HepG2 (cell line): ENCODE data around the gene KAT6B. TPM values are rescaled to one million over a fixed set of nuclear protein-coding genes. Genes with fewer than 3 reads are reported as not detected.

Experiments
- ATAC-seq: fragments of 200-7000 bp; cut with Tn5 transposase; 3 replicates; pipeline ENCODE4 v1.9.1; 2020; ENCODE audit warnings: mild to moderate bottlenecking, moderate library complexity
- BruUV-seq: library from RNA; stranded (reverse); fragments of 400-500 nt; replicated peaks from 2 replicates; lab custom pipeline; 2021; lab: Mats Ljungman, UMichigan
- CTCF ChIA-PET: fragments of 300-600 bp; formaldehyde crosslinking; extraction: SDS; loops from one replicate; lab custom pipeline; 2021; ENCODE audit warnings: low total read pairs, inconsistent platforms, low intra/inter-chr PET ratio; lab: Yijun Ruan, JAX
- POLR2A ChIA-PET: fragments of 350-600 bp; sonication (Branson Sonifier 250); formaldehyde crosslinking; loops from one replicate; lab custom pipeline; 2020; ENCODE audit warnings: antibody characterized with exemption, inconsistent platforms; lab: Yijun Ruan, JAX
- DNase-seq: peaks from one replicate; pipeline ENCODE4 v3.0.0-alpha.2; 2015; ENCODE audit warnings: low spot score
- FAIRE-seq: peaks from 3 replicates; lab custom pipeline; 2011; peaks lifted over from hg19 to GRCh38; lab: Jason Lieb, UNC
- H2AFZ ChIP-seq: one replicate; pipeline ENCODE4 v1.6.1; 2011; ENCODE audit warnings: low read length, inconsistent platforms
- H3K27ac ChIP-seq: fragments of 300-600 bp; 3 replicates; pipeline ENCODE4 v1.8.0; 2011; ENCODE audit warnings: mixed run types, mild to moderate bottlenecking, mixed read lengths, low read length, inconsistent platforms; ENCODE audit not compliant: insufficient read depth; ENCODE audit errors: extremely low read length
- H3K27me3 ChIP-seq, 2 experiments: fragments of 200-600 bp in 1 of 2; 2 replicates in 1 of 2; 3 replicates in 1 of 2; pipeline versions ENCODE4 v1.6.0 to v1.8.0; 2011; ENCODE audit warnings: low read length in 2 of 2, mild to moderate bottlenecking in 2 of 2, moderate library complexity in 2 of 2, inconsistent platforms in 1 of 2; ENCODE audit not compliant: insufficient read depth in 2 of 2, control insufficient read depth in 1 of 2
- H3K36me3 ChIP-seq, 2 experiments: fragments of 200-600 bp in 1 of 2; replicated peaks in 1 of 2; 2 replicates in 1 of 2; 3 replicates in 1 of 2; pipeline versions ENCODE4 v1.5.1 to v1.8.0; 2011; ENCODE audit warnings: low read length in 2 of 2, inconsistent platforms in 1 of 2; ENCODE audit not compliant: insufficient read depth in 2 of 2, control insufficient read depth in 1 of 2
- H3K4me1 ChIP-seq: 2 replicates; pipeline ENCODE4 v1.5.1; 2012; ENCODE audit warnings: low read length, inconsistent platforms; ENCODE audit not compliant: insufficient read depth
- H3K4me2 ChIP-seq: 2 replicates; pipeline ENCODE4 v1.6.0; 2011; ENCODE audit warnings: low read depth, low read length, inconsistent platforms
- H3K4me3 ChIP-seq, 3 experiments: fragments of 200-600 bp in 1 of 3; sonication (generic), shearing (Covaris generic) in 1 of 3; replicated peaks in 1 of 3; 2 replicates each; pipeline ENCODE4 v1.5.1; 2011 to 2016; ENCODE audit warnings: low read length in 3 of 3, inconsistent platforms in 2 of 3, low read depth in 2 of 3, mild to moderate bottlenecking in 2 of 3, control low read depth in 1 of 3, mixed read lengths in 1 of 3; ENCODE audit not compliant: insufficient read depth in 1 of 3
- H3K79me2 ChIP-seq: one replicate; pipeline ENCODE4 v1.6.1; 2011; ENCODE audit warnings: low read length, inconsistent platforms; ENCODE audit not compliant: insufficient read depth
- H3K9ac ChIP-seq: 2 replicates; pipeline ENCODE4 v1.6.0; 2011; ENCODE audit warnings: mild to moderate bottlenecking, low read depth, low read length, inconsistent platforms; ENCODE audit not compliant: insufficient read depth
- H3K9me3 ChIP-seq: 2 replicates; pipeline ENCODE4 v1.5.1; 2012; ENCODE audit warnings: mild to moderate bottlenecking, low read length
- H4K20me1 ChIP-seq: 2 replicates; pipeline ENCODE4 v1.6.0; 2011; ENCODE audit warnings: inconsistent platforms, mild to moderate bottlenecking, low read length, moderate library complexity; ENCODE audit not compliant: insufficient read depth
- CREM ChIP-seq, 2 experiments: sonication (generic) in 1 of 2; formaldehyde crosslinking in 1 of 2; IDR thresholded peaks; 2 replicates each; pipeline versions ENCODE4 v1.4.0 to v1.6.1; 2016 to 2020; ENCODE audit warnings: antibody characterized with exemption in 1 of 2, mild to moderate bottlenecking in 1 of 2, missing genetic modification reagents in 1 of 2
- DR1 ChIP-seq: sonication (generic); formaldehyde crosslinking; IDR thresholded peaks from 2 replicates; pipeline ENCODE4 v1.8.0; 2021; ENCODE audit warnings: mild to moderate bottlenecking, missing genetic modification reagents, inconsistent platforms
- MYPOP ChIP-seq: sonication (generic); formaldehyde crosslinking; IDR thresholded peaks from 2 replicates; pipeline ENCODE4 v1.8.1; 2023; ENCODE audit warnings: mild to moderate bottlenecking, moderate library complexity, missing genetic modification reagents
- PCBP2 ChIP-seq: fragments of 200-400 bp; formaldehyde crosslinking; optimal IDR thresholded peaks from 2 replicates; pipeline ENCODE3; 2018; ENCODE audit warnings: low read length, low read depth; ENCODE audit not compliant: poor library complexity, severe bottlenecking
- RARA ChIP-seq: IDR thresholded peaks from 2 replicates; pipeline ENCODE4 v1.6.1; 2016; ENCODE audit warnings: missing genetic modification reagents, missing compliant biosample characterization
- RELA ChIP-seq: sonication (generic); formaldehyde crosslinking; IDR thresholded peaks from 2 replicates; pipeline ENCODE4 v1.4.0; 2020; ENCODE audit warnings: missing genetic modification reagents
- SOX6 ChIP-seq, 2 experiments: fragments of 450-650 bp in 1 of 2; sonication (generic) in 1 of 2; formaldehyde crosslinking in 1 of 2; IDR thresholded peaks; 2 replicates each; pipeline versions ENCODE4 v1.4.0 to v1.6.1; 2017 to 2020; ENCODE audit warnings: antibody characterized with exemption in 1 of 2, mild to moderate bottlenecking in 1 of 2, missing genetic modification reagents in 1 of 2
- SP140L ChIP-seq: sonication (generic); formaldehyde crosslinking; IDR thresholded peaks from 2 replicates; pipeline ENCODE4 v1.4.0; 2020; ENCODE audit warnings: missing genetic modification reagents, borderline replicate concordance
- THAP11 ChIP-seq: IDR thresholded peaks from 2 replicates; pipeline ENCODE4 v1.6.1; 2016; ENCODE audit warnings: missing biosample characterization, missing genetic modification reagents
- ZBTB3 ChIP-seq: sonication (generic); formaldehyde crosslinking; IDR thresholded peaks from 2 replicates; pipeline ENCODE4 v1.4.0; 2020; ENCODE audit warnings: low read depth, mild to moderate bottlenecking, moderate library complexity, missing genetic modification reagents, borderline replicate concordance
- ZFP91 ChIP-seq: sonication (generic); formaldehyde crosslinking; IDR thresholded peaks from 2 replicates; pipeline ENCODE4 v1.9.0; 2022; ENCODE audit warnings: missing genetic modification reagents, mild to moderate bottlenecking, borderline replicate concordance
- ZNF556 ChIP-seq: sonication (generic); formaldehyde crosslinking; IDR thresholded peaks from 2 replicates; pipeline ENCODE4 v1.4.0; 2020; ENCODE audit warnings: mild to moderate bottlenecking, missing genetic modification reagents, borderline replicate concordance
- ZNF83 ChIP-seq: sonication (generic); formaldehyde crosslinking; IDR thresholded peaks from 2 replicates; pipeline ENCODE4 v1.4.0; 2020; ENCODE audit warnings: missing genetic modification reagents, mild to moderate bottlenecking, borderline replicate concordance
- WGBS: methylation state at CpG from one replicate; pipeline ENCODE4 v1.1.6; 2017; ENCODE audit warnings: low lambda C conversion rate; 5-methylcytosine and 5-hydroxymethylcytosine counted together
- in situ Hi-C: cut with HindIII; loops from 2 replicates; pipeline ENCODE4 v1.10.0; 2017; ENCODE audit warnings: low pct_unique_long_range_greater_than_20kb; ENCODE audit not compliant: extremely low pct_ligation_motif_present
- intact Hi-C: fragments of 100-400 bp; cut with micrococcal nuclease; formaldehyde crosslinking; loops from one replicate; pipeline ENCODE4 v1.10.0; 2022; ENCODE audit not compliant: unreplicated experiment
- polyA plus RNA-seq, 8 experiments: library from polyadenylated mRNA; depleted of rRNA in 3 of 8; stranded (reverse) in 7 of 8; unstranded in 1 of 8; fragments of >200 nt; fragmentation: Illumina TruSeq in 4 of 8; extraction: Trizol in 4 of 8; gene quantifications; 2 replicates each; pipeline versions ENCODE4 v1.2.1 to v1.2.3, GENCODE V29; 2011 to 2016; ENCODE audit warnings: low read depth in 4 of 8, missing spikeins in 1 of 8, mixed read lengths in 1 of 8; ENCODE audit not compliant: insufficient read depth in 1 of 8
- total RNA-seq, 5 experiments: library from RNA; depleted of rRNA; stranded (reverse); fragments of >200 nt; fragmentation: Illumina TruSeq; extraction: Trizol; gene quantifications; 2 replicates each; pipeline ENCODE4 v1.2.3, GENCODE V29; 2016; ENCODE audit warnings: low read depth in 1 of 5

The KAT6B gene
- total and polyA plus RNA-seq, 2 of the 13 experiments (the other 11 are each of a cell fraction or from before 2014, with no cell fraction given): 3.0 to 9.5 TPM

- TF ChIP-seq ZNF556 (CRISPR knock-in tag): peak; percentile 23; the same call in 1 of the 2 replicates
- TF ChIP-seq THAP11: peak; percentile 10; the same call in 1 of the 2 replicates
- peak; percentile 71; the same call in 1 of the 2 replicates for TF ChIP-seq RARA
- TF ChIP-seq ZFP91 (CRISPR knock-in tag): no peak
- TF ChIP-seq RELA (CRISPR knock-in tag): 0 out of 2 replicates have a peak, but pooled peaks have one; percentile 56
- no peak for TF ChIP-seq PCBP2
Observed at GRCh38 chr10:74822101-74822500, 4.3 kb upstream of the KAT6B start (continued).

GRCh38 chr10:74822521-74823089, 3.8 kb upstream of the KAT6B start:
- FAIRE-seq: no peak
- Histone ChIP-seq H3K27ac (peak overlapping the region; percentile 49), H3K4me1 (peaks cover 45% of the 10 kb centered on the region), H2AFZ (no peak overlapping the region), H3K9me3 (no peaks in the 10 kb centered on the region), H4K20me1 (peaks cover 3% of the 10 kb centered on the region; the same call in 1 of the 2 replicates), H3K36me3 (no peaks in the 10 kb centered on the region), H3K9ac (no peak overlapping the region), H3K4me3 (no peak overlapping the region), H3K79me2 (peaks cover 6% of the 10 kb centered on the region), H3K4me2 (peak overlapping the region; percentile 82), H3K27me3 (no peaks in the 10 kb centered on the region)
- CTCF ChIA-PET: no interaction called here
- POLR2A ChIA-PET: no interaction called here
- WGBS: 28% methylated on average over 3 of the region's 3 CpGs
- no peak for ATAC-seq
- DNase-seq: no peak
- intact Hi-C loops (loop anchor here (10.0 kb wide), 1 partner anchor 58 kb away; no protein-coding TSS in a partner anchor), in situ Hi-C loops (no loop called here)
- BruUV-seq: no TSS peak
- 0 out of 2 replicates have a peak, but pooled peaks have one; percentile 30 for TF ChIP-seq ZBTB3 (CRISPR knock-in tag)
- TF ChIP-seq MYPOP (CRISPR knock-in tag): 0 out of 2 replicates have a peak, but pooled peaks have one; percentile 35
- no peak for TF ChIP-seq DR1 (CRISPR knock-in tag)
- TF ChIP-seq SOX6 (IDR thresholded peaks at IDR 0.05): no peak
- 0 out of 2 replicates have a peak, but pooled peaks have one; percentile 4 for TF ChIP-seq SOX6 (CRISPR knock-in tag; IDR thresholded peaks at IDR 0.05)
- TF ChIP-seq SP140L (CRISPR knock-in tag): no peak
- TF ChIP-seq ZNF83 (CRISPR knock-in tag): no peak
- 0 out of 2 replicates have a peak, but pooled peaks have one; percentile 6 for TF ChIP-seq CREM (IDR thresholded peaks at IDR 0.05)
- TF ChIP-seq CREM (CRISPR knock-in tag; IDR thresholded peaks at IDR 0.05): no peak
